ENCODE results near the gene PDE7B.

- TF ChIP-seq CTCF (IDR thresholded peaks at IDR 0.05) (no peak), ZFX (IDR thresholded peaks at IDR 0.05; ENCODE audit: borderline replicate concordance) (no peak)
Observed at GRCh38 chr6:135851442-135852271, at the start of gene PDE7B.

Measured in 22Rv1 (cell line).